Activated CD4-positive, alpha-beta memory T cell treated with anti-CD3 and anti-CD28 coated beads, Interleukin-2, amount 10 ng/mL, durations not matched to agents 7 days and 5 days (primary cell): Measurements from ENCODE around the gene PTH1R. TPM values are rescaled to one million over a fixed set of nuclear protein-coding genes. Genes with fewer than 3 reads are reported as not detected.

Source experiments
- CTCF ChIA-PET: fragments of 350-600 bp; sonication (Branson Sonifier 250); formaldehyde crosslinking; loops from one replicate; lab custom pipeline; 2021; ENCODE audit warnings: antibody characterized with exemption, inconsistent platforms; lab: Charles Lee
- POLR2A ChIA-PET: fragments of 350-600 bp; sonication (Branson Sonifier 250); formaldehyde crosslinking; loops from one replicate; lab custom pipeline; 2021; ENCODE audit warnings: antibody characterized with exemption; lab: Charles Lee
- DNase-seq: peaks from one replicate; pipeline ENCODE4 v3.0.0-alpha.2; 2020
- H3K27ac Mint-ChIP-seq: one replicate; pipeline ENCODE4 v1.8.0; 2021; ENCODE audit warnings: mild to moderate bottlenecking, mixed read lengths
- H3K27me3 Mint-ChIP-seq: one replicate; pipeline ENCODE4 v1.8.0; 2021; ENCODE audit warnings: mixed read lengths
- H3K36me3 Mint-ChIP-seq: one replicate; pipeline ENCODE4 v1.8.0; 2021; ENCODE audit warnings: low read depth, mixed read lengths
- H3K4me1 Mint-ChIP-seq: one replicate; pipeline ENCODE4 v1.8.0; 2021; ENCODE audit warnings: mixed read lengths
- H3K4me3 Mint-ChIP-seq: one replicate; pipeline ENCODE4 v1.8.0; 2021; ENCODE audit warnings: mild to moderate bottlenecking, mixed read lengths
- H3K9me3 Mint-ChIP-seq: one replicate; pipeline ENCODE4 v1.8.0; 2021; ENCODE audit warnings: mixed read lengths
- total RNA-seq, 2 experiments: library from RNA; stranded (reverse); gene quantifications; one replicate each; pipeline ENCODE4 v1.2.3, GENCODE V29; 2021

PTH1R gene
- total RNA-seq, 2 experiments from 2014 or later = not detected

GRCh38 chr3:46938118-46938517 lies 60.6 kb downstream of the PTH1R start:
- Mint-ChIP-seq H3K9me3 (no peaks in the 10 kb centered on the region), H3K4me3 (no peak overlapping the region), H3K27me3 (no peaks in the 10 kb centered on the region), H3K4me1 (peaks cover 45% of the 10 kb centered on the region), H3K27ac (peak overlapping the region; percentile 45), H3K36me3 (peaks cover 52% of the 10 kb centered on the region)
- no peak for DNase-seq
- ChIA-PET CTCF (no interaction called here), POLR2A (no interaction called here)

- Mint-ChIP-seq H3K4me3 (no peak overlapping the region), H3K27me3 (no peaks in the 10 kb centered on the region), H3K27ac (peak overlapping the region; percentile 32), H3K4me1 (peaks cover 41% of the 10 kb centered on the region), H3K9me3 (no peaks in the 10 kb centered on the region), H3K36me3 (peaks cover 50% of the 10 kb centered on the region)
- CTCF ChIA-PET = no interaction called here
- DNase-seq = no peak
- POLR2A ChIA-PET = interaction anchor here (0.6 to 1.8 kb wide), 2 partner anchors 9 to 1103 kb away, joined by 4 to 7 read pairs; no protein-coding TSS in a partner anchor
These were observed 62.3 kb downstream of the PTH1R start for GRCh38 chr3:46939578-46940445.

- Mint-ChIP-seq H3K27ac (no peak overlapping the region), H3K4me3 (no peak overlapping the region), H3K4me1 (peaks cover 54% of the 10 kb centered on the region), H3K27me3 (no peaks in the 10 kb centered on the region), H3K36me3 (peaks cover 53% of the 10 kb centered on the region), H3K9me3 (no peaks in the 10 kb centered on the region)
- DNase-seq = no peak
- POLR2A ChIA-PET = interaction anchor here (1.6 kb wide), 1 partner anchor 17 kb away, joined by 4 read pairs; no protein-coding TSS in a partner anchor
- CTCF ChIA-PET = no interaction called here
These were observed 64.6 kb downstream of the PTH1R start for GRCh38 chr3:46942076-46942475.

- Mint-ChIP-seq H3K27me3 (no peaks in the 10 kb centered on the region), H3K36me3 (peaks cover 52% of the 10 kb centered on the region), H3K4me3 (no peak overlapping the region), H3K9me3 (no peaks in the 10 kb centered on the region), H3K4me1 (peaks cover 60% of the 10 kb centered on the region), H3K27ac (peak overlapping the region; percentile 37)
- CTCF ChIA-PET = no interaction called here
- DNase-seq = no peak
- POLR2A ChIA-PET = interaction anchor here (1.6 kb wide), 1 partner anchor 17 kb away, joined by 4 read pairs; no protein-coding TSS in a partner anchor
These were observed 65.1 kb downstream of the PTH1R start for GRCh38 chr3:46942481-46943236.

- POLR2A ChIA-PET = interaction anchor here (1.5 kb wide), 1 partner anchor 9 kb away, joined by 3 read pairs; no protein-coding TSS in a partner anchor
- H3K36me3 Mint-ChIP-seq = peaks cover 48% of the 10 kb centered on the region
- no peaks in the 10 kb centered on the region for H3K9me3 Mint-ChIP-seq
- no peak overlapping the region for H3K27ac Mint-ChIP-seq
- CTCF ChIA-PET = no interaction called here
- H3K4me1 Mint-ChIP-seq = peaks cover 65% of the 10 kb centered on the region
- no peaks in the 10 kb centered on the region for H3K27me3 Mint-ChIP-seq
- no peak overlapping the region for H3K4me3 Mint-ChIP-seq
- no peak for DNase-seq
These were observed 66.0 kb downstream of the PTH1R start for GRCh38 chr3:46943237-46944187.

GRCh38 chr3:46944191-46944590 lies 66.7 kb downstream of the PTH1R start:
- Mint-ChIP-seq H3K4me1 (peaks cover 67% of the 10 kb centered on the region), H3K27me3 (no peaks in the 10 kb centered on the region), H3K27ac (peak overlapping the region; percentile 11), H3K4me3 (no peak overlapping the region), H3K36me3 (peaks cover 48% of the 10 kb centered on the region), H3K9me3 (no peaks in the 10 kb centered on the region)
- CTCF ChIA-PET = no interaction called here
- no peak for DNase-seq
- POLR2A ChIA-PET = interaction anchor here (1.5 kb wide), 1 partner anchor 10 kb away, joined by 3 read pairs; no protein-coding TSS in a partner anchor

- ChIA-PET CTCF (interaction anchor here (1.1 to 2.4 kb wide), 6 partner anchors 10 to 37 kb away, joined by 3 to 12 read pairs (median 5); no protein-coding TSS in a partner anchor), POLR2A (interaction anchor here (1.6 to 5.4 kb wide), 5 partner anchors 11 to 41 kb away, joined by 4 to 94 read pairs (median 36); partner anchors contain the start of genes CCDC12 and NBEAL2)
- peaks cover 72% of the 10 kb centered on the region for H3K4me1 Mint-ChIP-seq
- H3K36me3 Mint-ChIP-seq = peaks cover 39% of the 10 kb centered on the region
- no peaks in the 10 kb centered on the region for H3K9me3 Mint-ChIP-seq
- H3K4me3 Mint-ChIP-seq = peak overlapping the region; percentile 70
- no peaks in the 10 kb centered on the region for H3K27me3 Mint-ChIP-seq
- no peak for DNase-seq
- peak overlapping the region; percentile 98 for H3K27ac Mint-ChIP-seq
These were observed 68.9 kb downstream of the PTH1R start for GRCh38 chr3:46946416-46946815.

- Mint-ChIP-seq H3K4me1 (peaks cover 75% of the 10 kb centered on the region), H3K27ac (peak overlapping the region; percentile 98), H3K4me3 (peak overlapping the region; percentile 70), H3K36me3 (peaks cover 43% of the 10 kb centered on the region), H3K27me3 (no peaks in the 10 kb centered on the region), H3K9me3 (no peaks in the 10 kb centered on the region)
- DNase-seq = peak; percentile 87
- ChIA-PET CTCF (interaction anchor here (0.6 to 2.7 kb wide), 13 partner anchors 9 to 256 kb away, joined by 3 to 12 read pairs (median 4); partner anchors contain the start of gene NBEAL2), POLR2A (interaction anchor here (0.8 to 5.4 kb wide), 9 partner anchors 10 to 433 kb away, joined by 4 to 94 read pairs (median 24); partner anchors contain the start of genes CCDC12, NBEAL2, PTPN23 and SETD2)
These were observed 69.5 kb downstream of the PTH1R start for GRCh38 chr3:46946856-46947545.

- Mint-ChIP-seq H3K4me3 (peak overlapping the region; percentile 70), H3K27me3 (no peaks in the 10 kb centered on the region), H3K4me1 (peaks cover 79% of the 10 kb centered on the region), H3K27ac (peak overlapping the region; percentile 98), H3K36me3 (peaks cover 46% of the 10 kb centered on the region), H3K9me3 (no peaks in the 10 kb centered on the region)
- CTCF ChIA-PET = interaction anchor here (0.6 to 2.7 kb wide), 11 partner anchors 9 to 256 kb away, joined by 3 to 12 read pairs (median 4); partner anchors contain the start of gene NBEAL2
- no peak for DNase-seq
- POLR2A ChIA-PET = interaction anchor here (0.7 to 5.4 kb wide), 10 partner anchors 10 to 474 kb away, joined by 3 to 94 read pairs (median 16); partner anchors contain the start of genes CCDC12, NBEAL2, PTPN23 and SETD2
These were observed 70.0 kb downstream of the PTH1R start for GRCh38 chr3:46947546-46947901.

GRCh38 chr3:46947981-46948791 lies 70.7 kb downstream of the PTH1R start:
- Mint-ChIP-seq H3K27ac (peak overlapping the region; percentile 98), H3K9me3 (no peaks in the 10 kb centered on the region), H3K27me3 (no peaks in the 10 kb centered on the region), H3K4me1 (peaks cover 82% of the 10 kb centered on the region), H3K36me3 (peaks cover 43% of the 10 kb centered on the region), H3K4me3 (peak overlapping the region; percentile 70)
- CTCF ChIA-PET = interaction anchor here (1.2 to 2.7 kb wide), 8 partner anchors 14 to 34 kb away, joined by 3 to 12 read pairs (median 6); partner anchors contain the start of gene NBEAL2
- POLR2A ChIA-PET = interaction anchor here (0.6 to 5.4 kb wide), 12 partner anchors 9 to 473 kb away, joined by 3 to 94 read pairs (median 6); partner anchors contain the start of genes CCDC12, NBEAL2, PTPN23 and SETD2
- peak; percentile 85 for DNase-seq
